ENCODE measurements around the gene FAM234B. TPM values are rescaled to one million over a fixed set of nuclear protein-coding genes. Genes with fewer than 3 reads are reported as not detected.

Gene FAM234B
- total and polyA plus RNA-seq, 2 experiments from 2014 or later = 0.66 to 4.1 TPM

- H3K4me3 ChIP-seq = no peak overlapping the region
- no peak overlapping the region for H3K27ac ChIP-seq
- no peaks in the 10 kb centered on the region for H3K79me2 ChIP-seq
- no peaks in the 10 kb centered on the region for H3K9me3 ChIP-seq (ENCODE audit: low read depth)
- DNase-seq (ENCODE audit: low spot score) = no peak
- no peak for TF ChIP-seq EZH2phosphoT487 (IDR thresholded peaks at IDR 0.05; ENCODE audit: low read depth, severe bottlenecking, unreplicated experiment)
- TF ChIP-seq CTCF (IDR thresholded peaks at IDR 0.05; ENCODE audit: poor library complexity) = no peak
- TF ChIP-seq EZH2 (IDR thresholded peaks at IDR 0.05; ENCODE audit: borderline replicate concordance) = no peak
- no peaks in the 10 kb centered on the region for H3K36me3 ChIP-seq (replicated peaks; ENCODE audit: insufficient read depth, low read depth)
- no peaks in the 10 kb centered on the region for H3K9me2 ChIP-seq (replicated peaks; ENCODE audit: insufficient read depth)
- no peak overlapping the region for H3K4me2 ChIP-seq
- WGBS (ENCODE audit: low lambda C conversion rate, missing lambda C conversion rate) = 91% methylated on average over 7 of the region's 7 CpGs
- H3K27me3 ChIP-seq = no peaks in the 10 kb centered on the region
- H2AFZ ChIP-seq = no peak overlapping the region
- no peaks in the 10 kb centered on the region for H3K4me1 ChIP-seq (ENCODE audit: insufficient read depth)
- H4K20me1 ChIP-seq (ENCODE audit: insufficient read depth, poor library complexity, severe bottlenecking) = no peaks in the 10 kb centered on the region
Observed at GRCh38 chr12:13116259-13116658, 72.1 kb downstream of the FAM234B start.

- H3K9me2 ChIP-seq (replicated peaks; ENCODE audit: insufficient read depth) = no peaks in the 10 kb centered on the region
- no peak overlapping the region for H3K4me2 ChIP-seq
- no peak overlapping the region for H2AFZ ChIP-seq
- no peaks in the 10 kb centered on the region for H3K9me3 ChIP-seq (ENCODE audit: low read depth)
- H3K27ac ChIP-seq = no peak overlapping the region
- no peaks in the 10 kb centered on the region for H3K79me2 ChIP-seq
- no peaks in the 10 kb centered on the region for H4K20me1 ChIP-seq (ENCODE audit: insufficient read depth, poor library complexity, severe bottlenecking)
- H3K27me3 ChIP-seq = no peaks in the 10 kb centered on the region
- 64% methylated on average over 6 of the region's 6 CpGs for WGBS (ENCODE audit: low lambda C conversion rate, missing lambda C conversion rate)
- TF ChIP-seq EZH2phosphoT487 (IDR thresholded peaks at IDR 0.05; ENCODE audit: low read depth, severe bottlenecking, unreplicated experiment) (no peak), CTCF (IDR thresholded peaks at IDR 0.05; ENCODE audit: poor library complexity) (no peak), EZH2 (IDR thresholded peaks at IDR 0.05; ENCODE audit: borderline replicate concordance) (no peak)
- H3K4me1 ChIP-seq (ENCODE audit: insufficient read depth) = no peaks in the 10 kb centered on the region
- H3K4me3 ChIP-seq = no peak overlapping the region
- no peak for DNase-seq (ENCODE audit: low spot score)
- H3K36me3 ChIP-seq (replicated peaks; ENCODE audit: insufficient read depth, low read depth) = no peaks in the 10 kb centered on the region
Observed at GRCh38 chr12:13117029-13117428, 72.8 kb downstream of the FAM234B start.

- Histone ChIP-seq H3K27me3 (no peaks in the 10 kb centered on the region), H3K36me3 (replicated peaks; ENCODE audit: insufficient read depth, low read depth) (no peaks in the 10 kb centered on the region), H3K4me3 (no peak overlapping the region), H3K4me2 (no peak overlapping the region), H3K79me2 (no peaks in the 10 kb centered on the region), H3K27ac (no peak overlapping the region), H3K9me2 (replicated peaks; ENCODE audit: insufficient read depth) (no peaks in the 10 kb centered on the region), H4K20me1 (ENCODE audit: insufficient read depth, poor library complexity, severe bottlenecking) (no peaks in the 10 kb centered on the region), H3K9me3 (ENCODE audit: low read depth) (no peaks in the 10 kb centered on the region), H2AFZ (no peak overlapping the region), H3K4me1 (ENCODE audit: insufficient read depth) (peaks cover 4% of the 10 kb centered on the region)
- no peak for DNase-seq (ENCODE audit: low spot score)
- TF ChIP-seq EZH2phosphoT487 (IDR thresholded peaks at IDR 0.05; ENCODE audit: low read depth, severe bottlenecking, unreplicated experiment) = no peak
- 87% methylated on average over 2 of the region's 2 CpGs for WGBS (ENCODE audit: low lambda C conversion rate, missing lambda C conversion rate)
Observed at GRCh38 chr12:13119826-13120225, 75.6 kb downstream of the FAM234B start.

- TF ChIP-seq EZH2 (IDR thresholded peaks at IDR 0.05; ENCODE audit: borderline replicate concordance) = no peak
- no peak for TF ChIP-seq CTCF (IDR thresholded peaks at IDR 0.05; ENCODE audit: poor library complexity)
- no peak for TF ChIP-seq EZH2phosphoT487 (IDR thresholded peaks at IDR 0.05; ENCODE audit: low read depth, severe bottlenecking, unreplicated experiment)
- H3K4me2 ChIP-seq = no peak overlapping the region
- no peaks in the 10 kb centered on the region for H3K79me2 ChIP-seq
- no peaks in the 10 kb centered on the region for H3K27me3 ChIP-seq
- H3K4me1 ChIP-seq (ENCODE audit: insufficient read depth) = peaks cover 9% of the 10 kb centered on the region
- no peaks in the 10 kb centered on the region for H3K9me2 ChIP-seq (replicated peaks; ENCODE audit: insufficient read depth)
- H2AFZ ChIP-seq = no peak overlapping the region
- no peaks in the 10 kb centered on the region for H3K36me3 ChIP-seq (replicated peaks; ENCODE audit: insufficient read depth, low read depth)
- H3K27ac ChIP-seq = no peak overlapping the region
- WGBS (ENCODE audit: low lambda C conversion rate, missing lambda C conversion rate) = 85% methylated on average over 3 of the region's 3 CpGs
- no peaks in the 10 kb centered on the region for H4K20me1 ChIP-seq (ENCODE audit: insufficient read depth, poor library complexity, severe bottlenecking)
- H3K9me3 ChIP-seq (ENCODE audit: low read depth) = no peaks in the 10 kb centered on the region
- no peak for DNase-seq (ENCODE audit: low spot score)
- no peak overlapping the region for H3K4me3 ChIP-seq
Observed at GRCh38 chr12:13120413-13120812, 76.2 kb downstream of the FAM234B start.
